Sigmoid colon (tissue), 4 donors: ENCODE data around the gene LNX2.

Source experiments
- POLR2AphosphoS5 ChIP-seq, 4 donors: sonication (generic); formaldehyde crosslinking; IDR thresholded peaks; one replicate each; pipeline ENCODE4 v1.6.1; 2017; ENCODE audit warnings: antibody characterized with exemption in 4 of 4
- TF ChIP-seq, protein P1 (sequence below), 4 experiments: fragments of 450-650 bp in 3 of 4; fragments of 200-600 bp in 1 of 4; IDR thresholded peaks; one replicate each; pipeline ENCODE4 v1.5.1; 2016 to 2019; ENCODE audit warnings: antibody characterized with exemption in 4 of 4, mild to moderate bottlenecking in 3 of 4, moderate library complexity in 2 of 4

DNA sequence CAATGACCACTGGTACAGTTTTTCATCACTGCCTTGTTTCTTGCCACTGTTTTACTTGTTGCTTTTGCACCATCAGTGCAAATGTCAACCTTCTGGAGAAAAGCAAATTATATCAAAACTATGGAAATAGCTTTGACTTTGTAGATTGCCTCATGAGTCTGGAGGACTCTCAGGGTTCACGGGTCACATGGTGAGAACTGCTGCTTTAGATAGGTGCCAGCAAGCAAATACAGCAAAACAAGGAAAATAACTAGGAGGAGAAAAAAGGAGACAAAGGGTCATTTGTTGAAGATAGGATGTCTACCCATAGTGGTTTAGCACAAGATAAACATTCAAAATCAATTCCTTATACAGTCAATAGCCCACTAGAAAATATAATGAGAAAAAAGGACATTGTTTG is 34.5 kb upstream of the LNX2 start:
- TF ChIP-seq, protein P1, sequence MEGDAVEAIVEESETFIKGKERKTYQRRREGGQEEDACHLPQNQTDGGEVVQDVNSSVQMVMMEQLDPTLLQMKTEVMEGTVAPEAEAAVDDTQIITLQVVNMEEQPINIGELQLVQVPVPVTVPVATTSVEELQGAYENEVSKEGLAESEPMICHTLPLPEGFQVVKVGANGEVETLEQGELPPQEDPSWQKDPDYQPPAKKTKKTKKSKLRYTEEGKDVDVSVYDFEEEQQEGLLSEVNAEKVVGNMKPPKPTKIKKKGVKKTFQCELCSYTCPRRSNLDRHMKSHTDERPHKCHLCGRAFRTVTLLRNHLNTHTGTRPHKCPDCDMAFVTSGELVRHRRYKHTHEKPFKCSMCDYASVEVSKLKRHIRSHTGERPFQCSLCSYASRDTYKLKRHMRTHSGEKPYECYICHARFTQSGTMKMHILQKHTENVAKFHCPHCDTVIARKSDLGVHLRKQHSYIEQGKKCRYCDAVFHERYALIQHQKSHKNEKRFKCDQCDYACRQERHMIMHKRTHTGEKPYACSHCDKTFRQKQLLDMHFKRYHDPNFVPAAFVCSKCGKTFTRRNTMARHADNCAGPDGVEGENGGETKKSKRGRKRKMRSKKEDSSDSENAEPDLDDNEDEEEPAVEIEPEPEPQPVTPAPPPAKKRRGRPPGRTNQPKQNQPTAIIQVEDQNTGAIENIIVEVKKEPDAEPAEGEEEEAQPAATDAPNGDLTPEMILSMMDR (IDR thresholded peaks at IDR 0.05) = no peak
- TF ChIP-seq POLR2AphosphoS5 (IDR thresholded peaks at IDR 0.05) = no peak
